NCI-H69 (cell line): ENCODE data around the gene SEC62.

Source experiments
- DNase-seq: peaks from one replicate; lab custom pipeline; 2025; lab: John Stamatoyannopoulos, UW

Gene SEC62, protein sequence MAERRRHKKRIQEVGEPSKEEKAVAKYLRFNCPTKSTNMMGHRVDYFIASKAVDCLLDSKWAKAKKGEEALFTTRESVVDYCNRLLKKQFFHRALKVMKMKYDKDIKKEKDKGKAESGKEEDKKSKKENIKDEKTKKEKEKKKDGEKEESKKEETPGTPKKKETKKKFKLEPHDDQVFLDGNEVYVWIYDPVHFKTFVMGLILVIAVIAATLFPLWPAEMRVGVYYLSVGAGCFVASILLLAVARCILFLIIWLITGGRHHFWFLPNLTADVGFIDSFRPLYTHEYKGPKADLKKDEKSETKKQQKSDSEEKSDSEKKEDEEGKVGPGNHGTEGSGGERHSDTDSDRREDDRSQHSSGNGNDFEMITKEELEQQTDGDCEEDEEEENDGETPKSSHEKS

DNA sequence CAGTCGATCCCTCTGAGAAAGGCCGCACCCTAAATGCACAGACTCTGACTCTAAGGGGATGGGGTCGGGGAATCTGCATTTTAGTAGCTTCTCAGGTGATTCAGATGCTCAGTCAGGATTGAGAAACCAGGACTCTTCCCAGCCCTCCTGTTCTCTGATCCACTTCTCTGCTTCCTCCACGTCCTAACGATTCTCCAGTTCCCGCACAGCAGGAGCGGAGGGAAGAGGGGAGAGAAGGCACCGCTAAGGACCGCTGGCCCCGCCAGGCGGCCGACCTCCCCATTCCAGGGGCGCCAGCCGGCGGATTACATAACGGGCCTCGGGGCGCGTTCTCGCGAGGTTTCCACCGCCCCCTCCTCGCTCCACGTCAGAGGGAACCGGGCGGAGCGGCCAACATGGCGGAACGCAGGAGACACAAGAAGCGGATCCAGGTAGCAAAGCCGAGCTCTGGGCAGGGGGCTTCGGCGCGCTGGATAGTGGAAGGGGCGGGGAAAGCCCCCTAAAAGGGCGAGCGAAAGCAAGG, at the start of gene SEC62:
TSS of gene SEC62 (plus strand) at position 380 of the 523 bp plus-strand sequence. CDS start at position 396, 16 bp downstream.
- DNase-seq = peak; percentile 98

DNA sequence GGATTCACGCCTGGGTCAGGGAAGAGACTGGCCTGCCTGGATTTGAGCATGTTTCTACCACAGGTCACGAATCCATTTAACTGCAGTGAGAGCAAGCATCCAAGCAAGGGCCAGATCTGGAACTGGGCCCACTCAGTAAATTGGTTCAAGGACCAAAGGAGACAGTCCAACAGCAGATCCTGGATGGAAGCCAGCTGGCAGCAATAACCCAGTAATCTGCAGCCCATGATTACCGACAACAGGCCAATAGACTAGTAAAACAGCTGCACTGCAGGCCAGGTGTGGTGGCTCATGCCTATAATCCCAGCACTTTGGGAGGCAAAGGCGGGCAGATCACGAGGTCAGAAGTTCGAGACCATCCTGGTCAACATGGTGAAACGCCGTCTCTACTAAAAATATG, 43.4 kb upstream of the SEC62 start:
- peak; percentile 99 for DNase-seq

DNA sequence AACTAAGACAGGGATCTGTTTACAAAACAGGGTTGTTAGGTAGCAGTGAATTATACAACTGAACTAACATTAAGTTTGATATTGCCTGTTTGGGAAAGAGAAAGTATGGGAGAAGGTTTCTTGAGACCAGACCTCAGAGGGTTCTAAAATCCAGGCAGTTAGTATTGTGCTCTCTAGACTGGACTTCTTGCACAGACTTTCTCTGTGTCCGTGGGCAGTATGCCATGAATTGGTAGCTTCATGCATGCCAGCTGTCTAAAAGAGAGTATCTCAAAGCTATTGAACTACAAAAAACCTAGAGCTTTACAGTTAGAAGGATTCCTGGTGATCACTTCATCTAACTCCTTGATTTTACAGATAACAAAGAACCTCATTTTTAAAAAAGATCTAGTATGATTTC, 42.8 kb upstream of the SEC62 start:
- DNase-seq = no peak

DNA sequence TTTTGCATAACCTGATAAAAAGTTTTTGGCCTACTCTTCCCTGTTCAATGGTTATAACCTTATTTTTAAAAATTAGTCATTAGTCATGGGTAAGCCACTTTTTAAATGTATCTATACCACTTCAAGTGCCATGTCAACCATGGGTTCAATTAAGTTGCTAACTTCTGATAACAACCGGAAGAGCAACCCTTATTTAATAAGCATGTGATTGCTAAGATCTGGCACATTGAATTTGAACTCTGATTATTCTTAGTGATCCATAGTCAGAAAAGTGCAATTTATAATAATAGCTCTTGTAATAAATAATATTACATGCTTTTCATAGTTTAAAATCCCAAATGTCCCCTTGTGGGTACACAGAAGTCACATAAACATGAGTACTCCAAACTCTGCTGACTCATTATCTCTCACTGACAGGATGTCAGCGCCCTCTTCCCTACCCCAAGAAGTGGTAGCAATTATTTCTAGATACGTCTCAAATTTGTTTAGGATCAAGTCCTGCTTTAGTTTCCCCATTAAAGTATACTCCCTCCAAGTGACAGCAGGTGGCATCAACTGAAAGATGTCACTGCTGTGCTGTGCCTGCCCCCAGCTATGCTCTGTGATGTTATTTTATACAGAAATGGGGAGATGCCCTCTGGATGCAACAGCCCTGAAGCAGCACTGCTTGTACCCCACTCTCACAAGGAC, 36.6 kb upstream of the SEC62 start:
- DNase-seq = no peak

DNA sequence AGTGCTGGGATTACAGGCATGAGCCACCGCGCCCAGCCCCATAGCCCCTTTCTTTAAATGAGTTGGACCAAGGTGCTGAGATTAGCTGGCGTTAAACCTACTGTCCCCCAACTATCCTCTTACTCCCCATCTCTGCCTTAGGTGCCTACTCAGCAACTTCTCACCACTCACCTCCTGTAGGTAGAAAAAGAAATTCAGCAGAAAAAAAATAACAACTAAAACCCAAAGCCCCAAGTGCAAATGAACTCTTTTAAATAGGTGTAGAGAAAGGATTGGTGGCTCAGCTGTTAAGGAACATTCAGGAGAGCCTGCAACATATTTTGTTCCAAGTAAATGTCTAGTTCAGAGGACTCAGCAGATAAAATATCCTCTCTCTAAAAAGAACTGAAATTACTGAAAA, 35.8 kb upstream of the SEC62 start:
- DNase-seq = no peak

DNA sequence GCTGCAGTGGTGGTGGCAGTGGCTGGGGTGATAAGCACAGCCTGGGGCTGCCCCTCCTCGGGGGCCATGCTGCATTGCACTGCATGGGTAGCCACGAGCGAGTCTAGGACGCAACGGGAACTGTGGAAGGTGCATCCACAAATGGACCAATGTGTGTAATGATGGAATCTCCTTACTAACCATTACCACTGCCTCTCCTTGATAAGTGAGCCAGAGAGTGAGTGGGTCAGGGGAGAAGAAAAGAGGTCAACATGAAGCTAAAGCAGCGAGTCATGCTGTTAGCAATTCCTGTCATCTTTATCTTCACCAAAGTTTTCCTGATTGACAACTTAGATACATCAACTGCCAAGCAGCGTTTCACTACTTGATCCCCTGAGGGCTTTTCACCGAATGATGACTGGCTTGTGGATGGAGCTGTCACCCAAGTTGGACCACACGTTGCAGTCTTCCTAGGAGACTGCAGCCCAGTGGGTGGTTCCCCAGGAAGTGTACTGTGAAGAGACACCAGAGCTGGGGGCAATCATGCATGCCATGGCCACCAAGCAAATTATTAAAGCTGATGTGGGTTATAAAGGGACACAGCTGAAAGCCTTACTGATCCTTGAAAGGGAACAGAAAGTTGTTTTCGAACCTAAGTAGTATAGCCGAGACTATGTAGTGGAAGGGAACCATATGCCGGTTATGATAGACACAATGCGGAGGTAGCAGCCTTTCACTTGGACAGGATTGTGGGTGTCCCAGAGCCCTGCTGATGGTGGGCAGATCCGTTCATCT, 34.7 kb upstream of the SEC62 start:
- DNase-seq = no peak

DNA sequence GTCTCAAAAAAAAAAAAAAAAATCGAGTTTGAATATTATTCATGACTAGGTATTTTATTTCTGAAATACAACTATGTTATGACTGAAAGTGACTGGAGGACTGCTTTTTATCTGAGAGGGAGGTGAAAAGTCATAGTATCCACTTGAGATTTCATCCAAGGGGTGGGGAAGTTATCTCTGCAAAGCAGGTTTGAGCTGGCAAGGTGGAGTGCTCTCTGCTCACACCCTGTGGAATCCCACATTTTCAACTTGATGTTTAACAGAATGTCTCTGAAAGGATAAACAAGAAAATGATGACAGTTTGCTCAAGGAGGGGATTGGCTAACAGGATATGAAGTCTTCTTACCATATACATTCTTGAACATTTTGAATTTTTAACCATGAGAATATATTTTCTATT, 27.3 kb upstream of the SEC62 start:
- DNase-seq = no peak

DNA sequence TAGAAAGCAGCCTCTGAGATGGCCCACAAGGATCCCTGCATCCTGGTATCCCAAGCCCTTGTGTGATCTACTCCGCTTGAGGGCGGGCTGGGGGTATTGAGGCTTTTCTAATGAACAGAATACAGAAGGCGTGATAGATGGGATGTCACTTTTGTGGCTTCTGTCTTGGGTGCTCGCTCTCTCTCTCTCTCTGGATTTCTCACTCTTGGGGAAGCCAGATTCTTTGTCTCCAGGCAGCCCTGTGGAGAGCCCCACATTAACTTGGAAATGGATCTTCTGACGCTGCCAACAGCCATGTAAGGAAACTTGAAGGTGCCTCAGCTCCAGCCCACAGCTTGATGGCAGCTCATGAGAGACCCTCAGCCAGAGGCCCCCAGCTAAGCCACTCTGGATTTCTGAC, 26.9 kb upstream of the SEC62 start:
- no peak for DNase-seq

DNA sequence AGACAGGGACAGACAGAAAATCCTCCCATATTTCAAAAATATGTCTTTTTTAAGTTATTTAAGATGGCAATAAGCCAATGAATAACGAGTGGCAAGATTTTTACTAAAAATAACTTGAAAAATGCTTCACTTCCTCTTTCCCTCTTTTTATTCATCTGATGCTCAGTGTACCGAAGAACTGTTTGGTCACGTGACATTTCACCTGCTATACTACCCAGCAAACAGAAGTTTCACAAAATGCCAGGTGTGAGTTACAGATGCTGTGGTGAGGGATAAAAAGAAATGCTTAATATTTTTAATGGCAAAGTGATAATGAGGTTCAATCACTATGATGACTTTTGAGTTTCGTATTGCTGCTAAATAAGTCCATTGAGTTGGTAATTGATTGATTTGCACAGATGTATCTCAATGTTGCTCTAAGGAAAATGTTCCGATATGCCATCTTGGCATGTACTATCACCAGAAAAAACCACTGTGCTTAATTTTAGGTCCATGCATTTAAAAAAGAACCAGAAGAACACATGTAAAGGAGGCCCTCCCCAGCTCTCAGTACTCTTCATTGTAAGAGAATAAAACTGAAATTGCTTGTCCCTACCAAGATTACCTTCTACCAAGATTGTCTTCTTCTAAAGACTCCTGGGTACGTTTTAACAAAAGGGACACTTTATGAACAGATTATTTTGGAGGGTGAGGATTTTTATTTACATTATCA, 26.0 kb upstream of the SEC62 start:
- DNase-seq = no peak

DNA sequence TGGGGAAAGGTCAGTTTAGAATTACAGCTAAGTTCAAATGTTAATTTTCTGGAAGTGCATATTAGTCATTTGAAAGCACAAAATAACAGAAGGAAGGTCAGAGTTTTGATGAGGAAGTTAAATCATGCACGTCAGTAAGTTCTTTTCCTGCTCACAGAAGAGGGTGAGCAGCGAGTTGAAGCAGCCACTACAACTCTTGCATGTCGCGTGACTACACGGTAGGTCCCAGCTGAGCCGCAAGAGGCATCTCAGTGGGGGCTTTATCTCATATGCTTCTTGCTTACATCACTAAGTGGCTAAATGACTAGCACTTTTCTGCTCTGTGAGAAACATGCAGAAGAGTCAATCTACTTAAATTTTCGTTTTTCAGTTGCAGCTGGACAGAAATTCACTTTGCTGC, 21.3 kb upstream of the SEC62 start:
- peak; percentile 68 for DNase-seq

DNA sequence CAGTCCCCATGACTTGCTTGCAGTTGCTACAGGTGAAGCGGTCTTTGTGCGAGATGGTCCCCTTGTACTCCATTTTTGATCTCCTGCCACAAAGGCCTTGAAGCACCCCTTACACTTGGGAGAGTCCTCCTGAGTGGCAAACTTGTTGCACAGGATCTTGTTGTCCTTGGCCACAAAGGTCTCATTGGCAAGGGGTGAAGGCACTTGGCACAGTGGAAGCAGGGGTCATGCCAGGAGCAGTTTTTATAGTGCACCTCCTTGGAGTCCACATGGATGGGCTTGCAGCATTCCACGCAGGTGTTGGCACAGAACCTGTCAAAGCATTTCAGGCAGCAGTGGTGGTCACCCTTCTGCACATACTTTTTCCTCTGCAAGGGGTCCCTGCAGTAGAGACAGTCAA, 20.3 kb upstream of the SEC62 start:
- DNase-seq = no peak

DNA sequence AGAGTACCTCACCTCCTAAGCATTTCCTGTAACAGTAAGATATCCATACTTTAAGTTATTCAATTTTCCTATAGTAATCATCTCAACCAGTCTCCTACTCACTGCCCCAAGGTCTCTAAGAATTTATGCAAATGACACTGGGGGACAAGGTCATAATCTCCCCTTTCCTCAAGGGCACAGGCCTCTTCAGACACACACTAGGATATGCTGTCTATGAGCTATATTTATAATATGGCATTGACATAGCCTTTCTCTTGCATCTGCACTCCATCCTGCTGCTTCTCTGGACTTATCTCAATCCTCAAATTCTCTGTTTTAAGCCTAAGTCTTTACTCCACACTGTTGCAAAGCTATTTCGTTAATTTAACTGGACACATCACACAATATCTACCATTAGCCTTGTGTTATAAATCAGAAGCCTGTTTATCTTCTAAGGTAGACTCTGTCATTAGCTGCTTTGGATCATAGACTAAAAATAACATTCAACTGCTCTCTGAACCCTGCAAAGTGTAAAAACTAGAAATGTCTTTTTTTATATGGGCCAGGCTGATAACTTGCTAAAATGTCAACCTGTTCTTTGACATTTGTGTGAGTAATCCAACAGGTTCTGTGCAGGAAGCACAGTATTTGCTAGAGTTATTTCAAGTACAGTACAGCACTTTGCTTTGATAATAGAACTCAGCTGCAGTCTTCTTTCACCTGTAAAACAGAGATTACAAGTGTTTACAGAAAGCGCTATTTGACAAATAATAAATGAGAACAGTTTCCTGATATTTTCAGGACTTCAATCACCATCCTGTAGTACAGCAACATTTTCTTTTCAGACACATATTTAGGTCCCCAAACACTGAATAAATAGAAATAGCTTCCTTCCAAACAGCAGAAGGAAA, 17.8 kb upstream of the SEC62 start:
- DNase-seq = no peak

DNA sequence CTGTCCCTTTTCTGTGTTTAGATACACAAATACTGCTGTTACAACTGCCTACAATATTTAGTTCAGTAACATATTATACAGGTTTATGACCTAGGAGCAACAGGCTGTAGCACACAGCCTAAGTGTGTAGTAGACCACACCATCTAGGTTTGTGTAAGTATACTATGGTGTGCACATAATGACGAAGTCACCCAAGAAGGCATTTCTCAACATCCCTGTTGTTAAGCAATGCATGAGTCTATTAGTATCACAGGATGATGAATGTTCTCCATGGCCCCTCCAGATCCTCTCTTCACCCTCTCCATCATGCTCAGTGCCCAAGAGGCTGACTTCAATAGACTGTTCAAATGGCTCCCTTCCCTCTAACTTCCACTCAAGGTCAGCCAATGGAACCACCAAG, 14.6 kb upstream of the SEC62 start:
- DNase-seq = no peak

DNA sequence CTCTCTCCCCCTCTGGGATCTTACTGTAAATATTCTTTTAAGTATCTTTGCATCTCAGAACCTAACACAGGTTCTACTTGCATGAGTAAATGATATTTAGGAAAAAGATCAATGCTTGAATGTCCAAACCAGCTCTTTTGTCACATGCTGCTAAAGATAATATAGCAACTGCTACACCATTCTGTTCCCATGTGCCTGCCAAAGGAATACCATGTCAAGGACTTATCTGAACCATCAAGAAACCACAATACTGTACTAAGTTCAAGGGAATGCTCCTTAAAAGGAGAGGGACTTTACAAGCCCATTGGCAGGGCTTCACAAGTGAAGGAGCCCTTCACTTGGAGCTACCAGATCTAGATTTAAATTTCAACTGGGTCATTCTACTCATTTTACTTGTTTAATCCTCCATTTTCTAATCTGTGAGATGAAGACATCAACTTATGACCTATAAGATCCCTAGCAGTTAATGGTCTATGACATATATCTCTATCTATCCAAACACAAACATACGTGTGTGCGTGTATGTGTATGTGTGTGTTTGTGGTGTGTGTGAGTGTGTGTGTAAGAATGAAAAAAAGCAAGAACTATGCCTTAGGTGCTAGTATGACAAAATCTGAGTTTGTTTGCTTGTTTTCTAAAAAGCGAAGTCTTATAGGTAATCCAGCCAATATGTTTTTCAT, 13.0 kb upstream of the SEC62 start:
- no peak for DNase-seq

DNA sequence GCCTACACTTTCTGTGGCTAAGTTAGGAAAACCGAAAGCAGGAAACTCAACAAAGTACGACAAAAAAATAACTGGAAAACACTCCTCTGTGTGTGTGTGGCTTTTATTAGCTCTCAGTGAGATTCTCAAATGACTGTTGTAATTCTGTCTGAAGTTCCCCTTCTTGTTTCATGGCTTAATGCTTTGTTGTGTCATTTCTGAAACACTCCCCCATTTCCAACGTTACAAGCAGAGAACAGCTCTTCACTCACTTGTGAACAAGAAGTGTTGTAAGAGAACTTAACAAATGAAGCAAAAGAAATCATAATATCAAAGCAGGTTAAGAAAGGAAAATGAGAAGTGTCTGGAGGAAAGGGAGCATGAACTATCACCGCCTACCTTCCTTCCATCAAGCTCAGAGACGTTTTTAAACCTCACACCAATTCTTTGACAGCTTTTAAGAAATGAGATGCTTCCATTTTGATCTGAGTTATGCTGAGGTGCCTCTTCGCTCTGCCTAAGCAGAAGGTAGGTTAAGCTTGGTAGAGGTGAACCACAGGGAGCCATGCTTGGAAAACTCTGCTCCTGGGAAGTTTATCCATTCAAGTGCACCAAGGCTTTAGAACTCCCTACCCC, 12.4 kb upstream of the SEC62 start:
- no peak for DNase-seq

DNA sequence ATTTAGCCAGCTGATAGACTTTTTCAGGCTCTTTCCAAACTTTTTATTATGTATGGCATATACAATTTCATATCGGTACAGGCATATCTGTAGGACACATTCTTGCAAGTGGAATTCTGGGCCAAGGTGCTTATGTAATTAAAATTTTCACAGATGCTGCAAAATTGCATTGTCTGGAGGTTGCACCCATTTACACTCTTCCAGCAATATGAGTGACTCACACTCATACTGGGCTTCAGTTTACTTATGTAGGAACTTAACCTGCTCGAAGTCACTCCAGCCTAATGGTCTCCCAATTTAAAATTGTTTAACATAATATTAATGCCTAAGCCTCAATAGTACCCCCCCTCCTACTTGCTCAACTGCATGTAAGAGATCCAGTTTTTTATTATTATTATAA, 11.2 kb upstream of the SEC62 start:
- no peak for DNase-seq

DNA sequence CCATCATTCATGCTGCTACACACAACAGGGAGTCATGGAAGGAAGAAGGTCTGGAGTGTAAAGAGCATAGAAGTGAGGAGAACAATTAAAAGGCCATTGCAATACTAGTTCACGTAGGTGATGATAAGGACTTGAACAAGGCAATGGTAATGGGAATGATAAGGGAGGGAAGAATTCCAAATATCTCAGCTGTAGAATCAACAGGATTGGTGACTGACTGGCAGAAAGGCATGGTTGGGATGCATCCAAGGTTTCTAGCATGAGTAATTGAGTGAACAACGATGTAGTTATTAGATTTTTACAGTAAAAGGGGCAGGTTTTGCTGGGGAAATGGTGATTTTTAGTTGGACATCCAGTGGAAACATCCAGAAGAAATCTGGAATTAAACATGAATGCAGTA, 2.4 kb upstream of the SEC62 start:
- no peak for DNase-seq

DNA sequence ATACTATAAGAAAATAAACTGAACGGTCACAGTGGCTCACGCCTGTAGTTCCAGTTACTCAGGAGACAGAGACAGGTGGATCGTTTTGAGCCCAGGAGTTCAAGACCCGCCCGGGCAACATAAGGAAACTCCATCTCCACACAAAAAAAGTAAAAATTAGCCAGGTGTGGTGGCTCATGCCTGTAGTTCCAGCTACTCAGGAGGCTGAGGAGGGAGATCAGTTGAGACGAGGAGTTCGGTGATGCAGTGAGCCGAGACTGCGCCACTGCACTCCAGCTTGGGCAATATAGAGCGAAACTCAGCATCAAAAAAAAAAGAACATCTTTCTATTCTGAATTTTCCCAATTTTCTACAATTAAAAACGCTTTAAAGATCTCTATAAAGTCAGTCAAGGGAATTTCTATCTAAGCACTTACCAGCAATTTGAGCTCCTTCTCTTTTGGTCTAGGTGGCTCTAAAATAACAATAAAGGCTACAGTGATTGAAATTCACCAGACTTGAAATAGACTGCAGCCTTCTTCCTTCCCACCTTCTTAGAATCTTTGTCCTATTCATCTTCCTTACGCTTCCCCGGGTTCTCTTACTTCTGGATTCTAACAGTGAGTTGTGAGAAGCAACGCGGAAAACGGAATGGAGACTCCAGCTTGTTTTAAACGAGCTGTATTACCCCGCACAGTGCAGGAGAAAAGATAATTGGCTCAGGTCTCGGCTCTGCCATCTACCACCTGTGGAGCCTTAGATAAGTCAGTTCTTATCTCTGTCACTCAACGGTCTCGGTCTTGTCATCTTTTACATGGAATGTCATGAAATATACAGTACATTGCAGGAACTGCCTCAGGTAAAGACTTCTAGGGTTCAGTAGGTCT, 812 bp upstream of the SEC62 start:
- peak; percentile 76 for DNase-seq
